Activated CD4-positive, alpha-beta T cell treated with anti-CD3 and anti-CD28 coated beads, Interleukin-2, Interleukin-6, amounts not matched to agents 100 ng/mL and 50 ng/mL, durations not matched to agents 16 hours and 8 hours (primary cell): ENCODE measurements around the gene AARS2.

Source experiments
- DNase-seq: peaks from one replicate; pipeline ENCODE4 v3.0.0-alpha.2; 2020

AARS2 gene

DNA sequence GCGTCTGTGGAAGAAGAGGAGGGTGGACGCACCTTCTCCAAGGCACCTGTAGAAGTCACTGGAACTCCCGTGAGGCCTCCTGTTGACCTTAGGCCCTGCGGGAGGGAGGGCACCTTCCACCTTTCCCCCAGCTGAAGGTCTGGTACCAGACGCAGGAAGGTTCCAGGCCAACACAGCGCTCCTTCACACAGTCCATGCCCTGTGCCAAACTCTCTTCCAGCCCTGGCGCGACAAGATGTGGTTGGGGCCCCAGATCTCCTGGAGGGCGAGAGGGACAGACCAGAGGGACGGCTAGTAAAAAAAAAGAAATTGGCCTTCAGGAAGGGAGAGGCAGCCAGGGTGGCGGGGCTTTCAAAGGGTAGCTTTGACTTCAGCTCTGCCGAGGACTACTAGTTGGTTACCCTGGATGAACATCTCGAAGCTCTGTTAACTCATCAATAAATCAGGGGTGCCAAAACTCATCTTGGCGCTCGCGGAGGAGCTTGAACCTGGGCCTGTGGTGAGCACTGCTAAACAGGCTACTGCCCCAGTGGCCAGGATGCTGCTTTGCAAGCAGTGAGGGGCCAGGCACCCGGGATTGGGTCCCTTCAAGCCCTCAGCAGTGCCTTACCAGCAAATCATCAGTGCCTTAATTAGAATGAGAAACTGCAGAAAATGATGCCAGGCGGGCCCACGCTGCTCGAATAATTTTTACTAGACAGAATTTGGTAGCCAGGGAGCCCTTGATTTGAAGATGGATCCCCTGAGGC, 14.9 kb downstream of the AARS2 start:
- DNase-seq, result no peak

DNA sequence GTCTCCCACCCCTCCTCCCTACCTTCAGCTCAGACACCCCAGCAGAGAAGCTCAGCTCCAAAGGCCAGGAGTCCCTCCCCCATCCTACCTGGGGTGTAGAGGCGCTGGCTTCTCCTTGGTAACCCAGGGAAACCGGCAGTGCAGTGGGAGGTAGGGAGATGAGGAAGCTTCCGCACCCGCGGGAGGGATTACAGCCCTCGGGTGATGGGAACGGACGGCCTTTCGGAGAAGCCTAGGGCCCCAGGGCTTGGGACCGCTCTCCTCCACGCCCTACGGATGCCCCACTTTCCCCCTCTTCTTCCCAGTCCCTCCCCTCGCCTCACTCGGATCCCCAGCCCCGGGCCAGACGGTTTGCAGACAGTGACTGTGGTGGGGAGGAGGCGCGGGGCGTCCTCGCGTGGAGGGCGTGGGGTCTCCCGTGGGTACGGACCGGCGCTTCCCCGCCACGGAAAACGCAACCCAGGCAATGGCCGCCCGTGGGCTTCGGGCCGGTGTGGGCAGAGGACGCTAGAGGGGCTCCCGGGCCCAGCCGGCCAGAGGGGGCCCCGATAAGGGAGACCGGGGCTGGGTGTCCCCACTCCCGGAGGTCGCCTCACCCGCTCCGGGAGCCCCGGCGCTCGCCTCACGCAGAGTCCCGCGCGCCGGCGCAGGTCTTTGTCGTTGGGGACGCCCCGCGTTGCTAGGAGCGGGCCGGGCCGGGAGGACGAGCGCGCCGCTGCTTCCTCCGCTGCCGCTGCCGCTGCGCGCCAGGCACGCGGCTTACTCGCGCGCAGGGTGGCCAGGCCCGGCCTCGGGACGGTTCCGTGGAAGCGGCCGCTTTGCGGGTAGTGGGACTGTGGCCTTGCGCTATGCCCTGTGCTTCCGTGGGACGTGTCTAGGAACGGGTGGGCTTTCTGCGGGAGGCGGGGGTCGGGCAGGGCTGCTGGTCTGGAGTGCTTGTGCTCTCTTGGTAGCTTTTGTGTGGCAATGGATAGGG, 15.8 kb downstream of the AARS2 start:
- peak; percentile 43 for DNase-seq

DNA sequence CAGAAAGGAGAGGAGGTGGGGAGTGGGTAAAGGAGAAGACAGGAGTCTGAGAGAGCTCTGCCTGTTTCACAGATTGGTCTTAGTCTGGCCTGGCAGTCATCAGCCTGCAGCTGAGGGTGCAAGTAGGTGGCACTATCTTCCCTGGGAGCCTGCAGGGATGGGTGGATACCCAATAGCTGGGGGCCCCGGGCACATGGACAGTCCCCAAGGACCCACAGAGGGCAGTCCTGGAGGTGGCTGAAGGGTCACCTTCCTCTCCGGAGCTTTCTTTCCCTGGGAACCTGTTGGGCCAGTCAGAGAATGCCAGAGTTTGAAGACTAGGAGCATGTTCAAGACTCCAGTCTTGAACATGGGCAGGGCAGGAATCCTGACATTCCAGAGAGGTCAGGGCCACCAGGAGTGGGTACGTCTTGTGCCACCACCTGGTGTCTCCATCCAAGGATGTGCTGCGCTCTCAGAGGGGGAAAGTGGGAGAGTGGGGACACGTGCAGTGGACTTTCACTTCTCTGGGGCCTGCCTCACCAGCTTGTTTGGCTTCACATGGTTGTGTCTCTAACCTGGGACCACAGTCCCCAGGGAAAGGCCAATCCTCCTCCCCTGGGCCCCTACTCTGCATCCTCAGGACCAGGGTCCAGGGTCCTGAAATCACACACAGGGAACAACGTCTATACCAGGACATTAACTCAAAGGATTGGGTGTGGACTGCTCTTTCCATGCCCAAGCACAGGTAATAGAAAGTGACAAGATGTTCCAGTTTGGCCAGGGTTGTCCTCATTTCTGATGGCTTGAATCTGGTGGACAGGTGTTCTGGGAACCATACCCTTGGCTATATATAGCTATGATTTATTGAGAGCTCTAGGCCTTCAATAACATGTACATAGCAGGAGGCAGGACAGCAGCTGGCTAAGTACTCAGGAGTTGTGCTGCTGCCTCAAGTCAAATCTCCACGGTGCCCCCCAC, 18.0 kb downstream of the AARS2 start:
- no peak for DNase-seq

DNA sequence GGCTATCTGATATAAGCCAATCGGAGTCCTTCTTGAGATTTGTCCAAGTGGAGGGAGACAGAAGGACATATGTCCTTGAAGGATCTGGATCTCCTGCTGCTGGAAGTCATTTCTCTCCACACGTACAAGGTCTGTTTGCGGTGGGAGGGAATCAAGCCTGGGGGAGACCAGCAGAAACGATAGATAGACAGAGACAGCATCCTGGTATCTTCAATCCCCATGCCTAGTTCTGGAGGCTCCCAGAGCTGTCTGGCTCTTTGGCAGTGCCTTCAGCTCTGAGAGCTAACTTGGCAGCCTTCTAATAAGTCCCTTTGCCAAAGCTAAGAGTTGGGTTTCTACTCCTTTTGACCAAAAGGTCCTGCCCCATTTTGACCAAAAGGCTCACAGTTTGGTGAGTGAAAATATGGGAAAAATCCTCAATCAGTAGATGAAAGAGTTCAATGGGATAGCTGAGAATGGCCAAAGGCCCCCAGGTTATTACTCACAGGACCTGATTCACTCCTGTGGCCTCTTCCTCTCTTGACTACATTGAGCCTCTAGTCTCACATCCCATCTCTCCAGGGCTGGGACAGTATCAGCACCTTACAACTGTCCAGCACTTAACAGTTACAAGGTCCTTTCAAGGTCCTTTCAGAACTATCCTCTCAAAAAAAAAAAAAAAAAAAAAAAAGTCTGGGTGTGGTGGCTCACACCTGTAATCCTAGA, 20.3 kb downstream of the AARS2 start:
- DNase-seq, result no peak

DNA sequence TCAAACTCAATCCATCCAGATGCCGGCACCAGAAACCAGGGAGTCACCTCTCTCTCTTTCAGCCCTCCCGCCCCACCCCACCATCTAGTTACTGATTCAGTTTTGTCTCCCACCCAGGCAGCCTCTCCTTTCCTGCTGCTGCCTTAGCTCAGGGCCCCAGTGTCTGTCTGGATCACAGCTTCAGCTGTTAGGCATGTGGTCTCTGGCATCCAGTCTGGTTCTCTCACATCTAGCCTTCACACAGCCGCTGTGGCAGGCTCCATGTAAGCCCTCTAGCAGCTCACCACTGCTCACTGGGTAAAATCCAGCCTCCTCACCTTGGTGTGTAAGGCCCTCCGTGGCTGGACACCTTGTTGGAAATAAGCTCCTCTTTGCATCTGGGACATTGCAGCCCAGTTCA, 21.3 kb downstream of the AARS2 start:
- no peak for DNase-seq

DNA sequence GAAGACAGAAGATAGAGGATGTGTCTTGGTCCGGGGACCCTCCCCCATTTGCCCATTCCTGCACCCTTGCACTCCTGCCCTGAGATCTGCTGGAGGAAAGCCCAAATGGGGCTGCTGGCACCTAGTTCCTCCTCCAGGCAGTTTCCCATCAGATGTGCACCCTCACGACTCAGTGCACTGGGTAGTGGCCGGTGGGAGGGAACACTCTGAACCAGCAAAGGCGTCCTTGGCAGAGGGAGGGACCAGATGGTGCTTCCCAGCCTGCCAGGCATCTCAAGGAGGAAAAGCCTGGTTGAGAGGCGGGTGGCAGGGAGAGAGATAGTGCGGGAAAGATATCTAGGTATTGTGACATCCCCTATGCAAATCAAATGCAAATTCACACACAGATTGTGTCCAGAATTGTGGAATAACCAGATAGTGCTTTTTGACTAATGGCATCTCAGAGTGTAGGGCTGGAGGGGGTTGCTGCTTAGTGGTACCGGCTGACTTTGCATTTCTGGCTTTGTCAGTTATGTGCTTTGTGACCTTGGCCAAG, 23.4 kb downstream of the AARS2 start:
- no peak for DNase-seq

DNA sequence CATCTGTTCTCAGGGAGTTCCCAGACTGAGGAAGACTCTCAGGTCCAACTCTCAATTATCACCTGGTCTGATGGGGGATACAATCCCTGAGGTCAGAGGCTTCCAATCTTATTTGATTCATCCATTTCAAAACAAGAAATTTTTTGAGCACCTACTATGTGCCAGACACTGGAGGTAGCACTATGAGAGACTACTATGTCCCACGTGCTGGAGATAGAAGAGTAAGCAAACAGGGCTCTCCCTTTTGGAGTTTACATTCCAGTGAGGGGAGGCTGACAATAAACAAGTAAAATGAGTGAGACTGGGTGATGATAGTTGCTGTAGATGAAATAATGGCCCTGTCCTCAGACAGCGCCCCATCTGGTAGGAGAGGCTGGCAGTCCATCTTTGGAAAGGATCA, 26.4 kb downstream of the AARS2 start:
- no peak for DNase-seq

DNA sequence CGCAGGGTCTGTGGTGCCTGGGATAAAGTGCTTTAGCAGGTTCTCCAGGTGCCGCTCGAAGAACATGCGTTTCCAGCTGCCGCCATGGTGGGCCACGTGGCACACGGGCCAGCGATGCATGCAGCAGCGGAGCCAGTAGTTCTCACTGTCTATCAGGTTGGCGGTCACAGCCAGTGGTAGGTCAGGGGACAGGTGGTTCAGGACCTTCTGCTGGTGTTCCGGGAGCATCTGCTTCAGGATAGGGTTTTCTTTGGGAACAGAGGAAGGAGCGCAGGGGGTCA, 26.9 kb downstream of the AARS2 start:
- DNase-seq, result no peak

DNA sequence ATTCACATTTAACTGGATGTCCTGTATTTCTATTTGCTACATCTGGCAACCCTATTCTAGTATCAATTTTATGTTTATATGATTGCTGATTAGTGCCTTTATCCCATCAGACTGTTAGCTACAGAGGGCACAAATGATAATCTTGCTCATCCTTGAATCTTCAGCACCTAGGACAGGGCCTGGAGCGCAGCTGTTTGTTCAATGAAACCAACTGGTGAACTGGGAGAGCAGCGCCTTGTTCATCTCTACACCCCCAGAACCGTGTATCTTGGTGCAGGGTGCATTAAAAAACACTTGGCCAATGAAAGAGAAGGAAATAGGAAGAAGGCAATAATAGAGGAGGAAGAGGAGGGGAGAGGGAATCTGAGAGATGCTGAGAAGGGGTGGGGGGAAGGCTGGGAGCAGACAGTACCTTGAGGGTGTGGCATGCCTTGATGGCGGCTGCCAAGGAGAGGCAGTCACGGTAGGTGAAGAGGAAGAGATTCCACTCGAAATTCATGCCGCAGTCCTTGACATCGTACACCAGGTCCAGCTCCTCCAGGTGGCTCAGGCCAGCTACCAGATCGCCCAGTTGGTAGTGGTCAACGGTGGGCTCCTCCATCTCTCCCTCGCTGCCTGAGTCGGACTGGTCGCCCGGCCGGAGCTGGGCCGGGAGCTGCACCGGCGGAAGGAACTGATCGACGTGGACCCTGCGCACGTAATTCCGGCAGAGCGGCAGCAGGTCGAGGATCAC, 27.4 kb downstream of the AARS2 start:
- no peak for DNase-seq

DNA sequence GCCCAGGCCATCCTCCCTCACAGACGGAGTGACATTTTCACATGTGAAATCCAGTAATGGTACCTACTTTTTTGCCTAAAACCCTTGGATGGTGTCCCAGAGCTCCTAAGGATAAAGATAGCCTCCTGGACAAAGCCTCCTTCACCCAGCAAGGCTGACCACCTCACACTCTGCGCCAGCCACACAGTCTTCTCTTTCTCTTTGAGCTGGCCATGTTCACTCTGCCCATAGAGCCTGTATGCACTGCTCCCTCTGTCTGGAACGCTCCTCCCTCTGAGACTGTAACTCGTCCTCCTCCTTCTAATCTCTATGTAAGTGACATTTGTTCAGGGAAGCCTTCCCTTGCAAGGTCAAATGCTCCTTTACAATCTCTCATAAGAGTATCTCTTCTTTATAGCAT, 28.3 kb downstream of the AARS2 start:
- DNase-seq, result no peak

DNA sequence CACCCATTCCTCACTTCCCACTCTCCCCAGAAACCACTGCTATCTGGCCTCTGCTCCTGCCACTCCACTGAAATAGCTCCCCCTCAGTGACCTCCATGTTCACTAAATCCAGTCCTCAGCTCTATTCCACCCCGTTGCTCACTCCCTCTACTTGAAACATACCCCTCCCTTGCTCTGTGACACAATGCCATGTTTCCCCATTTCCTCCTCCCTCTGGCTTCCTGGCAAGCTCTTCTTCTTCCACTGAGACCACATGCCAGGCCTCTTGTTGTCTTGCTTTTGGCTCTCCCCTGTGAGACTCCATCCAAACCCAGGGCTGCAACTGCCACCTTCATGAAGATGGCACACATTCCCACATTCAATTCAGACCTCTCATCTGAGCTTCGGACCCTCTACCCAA, 29.0 kb downstream of the AARS2 start:
- DNase-seq, result no peak

DNA sequence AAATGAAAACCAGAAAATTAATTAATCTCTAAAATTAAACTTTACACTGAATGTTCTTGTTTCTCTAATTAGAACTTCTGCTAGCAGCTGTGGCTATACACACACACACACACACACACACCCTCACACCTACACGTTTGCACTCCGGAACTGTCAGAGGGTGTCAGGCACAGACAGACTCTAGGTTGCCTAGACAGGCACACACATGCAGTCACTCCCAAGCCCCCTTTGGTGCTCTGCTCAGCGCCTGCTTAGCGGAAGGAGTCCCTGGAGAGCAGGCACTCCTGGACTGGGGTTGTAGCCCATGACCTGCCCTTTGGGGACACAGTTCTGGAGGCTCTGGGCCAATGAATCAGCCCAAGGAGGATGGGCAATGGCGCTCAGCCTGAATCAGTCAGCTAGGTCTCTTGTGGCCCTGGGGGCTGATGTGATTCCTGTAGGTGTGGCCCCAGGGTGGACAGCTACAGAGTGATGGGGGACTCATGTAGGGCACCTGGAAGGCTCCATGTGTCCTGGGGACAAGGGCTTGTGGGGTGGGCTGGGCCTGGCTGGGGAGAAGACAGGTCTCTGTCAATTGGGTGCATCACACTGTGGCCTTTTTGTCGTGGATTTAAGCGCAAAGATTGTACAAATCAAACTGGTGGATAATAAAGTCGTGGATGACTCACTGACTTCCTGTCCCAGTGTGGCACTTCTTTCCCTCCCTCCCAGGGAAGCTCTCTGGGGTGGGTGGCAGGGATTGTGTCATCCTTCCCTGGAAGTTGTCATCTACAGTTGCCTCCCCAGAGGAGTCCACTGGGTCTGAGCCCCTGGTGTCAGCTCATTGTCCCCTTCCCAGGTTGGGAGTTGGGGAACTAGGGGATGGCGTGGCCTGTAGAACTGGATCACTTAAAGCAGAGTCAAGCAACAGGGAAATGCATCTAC, 34.1 kb downstream of the AARS2 start:
- no peak for DNase-seq

DNA sequence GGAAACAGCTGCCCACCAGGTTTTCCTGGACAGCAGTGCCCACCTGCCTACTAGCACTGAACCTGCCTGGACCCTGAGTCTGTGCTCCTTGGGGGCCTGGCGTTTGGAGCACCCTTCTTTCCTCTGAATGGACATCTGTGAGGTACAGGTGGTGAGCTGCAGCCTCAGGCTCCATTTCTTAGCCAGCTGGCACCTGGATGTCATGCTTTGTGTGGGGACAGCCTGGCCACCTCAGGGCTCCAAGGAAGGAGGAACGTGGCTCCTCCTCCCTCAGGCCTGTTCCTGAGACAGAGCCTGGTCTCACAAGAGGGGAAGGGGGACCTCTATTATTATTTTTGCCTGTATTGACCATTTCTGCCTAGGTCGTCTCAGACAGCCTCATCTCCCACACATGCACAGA, 34.8 kb downstream of the AARS2 start:
- DNase-seq, result no peak

DNA sequence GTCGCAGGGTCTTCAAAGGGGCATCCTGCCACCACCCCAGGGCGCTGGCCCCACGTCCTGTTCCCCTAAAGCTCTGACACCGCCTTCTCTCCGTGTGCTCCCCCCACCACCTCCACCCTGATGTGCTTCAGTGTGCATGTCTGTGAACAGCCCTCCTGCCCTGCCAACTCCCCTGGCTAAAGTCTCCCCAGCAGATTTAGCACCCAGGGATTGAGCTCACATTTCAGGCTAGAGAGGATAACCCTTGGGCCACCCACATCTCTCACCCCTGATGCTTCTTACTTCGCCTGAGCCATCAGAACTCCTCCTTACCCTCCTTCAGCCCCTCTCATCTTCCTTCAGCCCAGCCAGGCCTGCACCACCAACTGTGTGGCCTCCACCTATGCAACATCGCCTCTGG, 35.4 kb downstream of the AARS2 start:
- DNase-seq, result no peak

DNA sequence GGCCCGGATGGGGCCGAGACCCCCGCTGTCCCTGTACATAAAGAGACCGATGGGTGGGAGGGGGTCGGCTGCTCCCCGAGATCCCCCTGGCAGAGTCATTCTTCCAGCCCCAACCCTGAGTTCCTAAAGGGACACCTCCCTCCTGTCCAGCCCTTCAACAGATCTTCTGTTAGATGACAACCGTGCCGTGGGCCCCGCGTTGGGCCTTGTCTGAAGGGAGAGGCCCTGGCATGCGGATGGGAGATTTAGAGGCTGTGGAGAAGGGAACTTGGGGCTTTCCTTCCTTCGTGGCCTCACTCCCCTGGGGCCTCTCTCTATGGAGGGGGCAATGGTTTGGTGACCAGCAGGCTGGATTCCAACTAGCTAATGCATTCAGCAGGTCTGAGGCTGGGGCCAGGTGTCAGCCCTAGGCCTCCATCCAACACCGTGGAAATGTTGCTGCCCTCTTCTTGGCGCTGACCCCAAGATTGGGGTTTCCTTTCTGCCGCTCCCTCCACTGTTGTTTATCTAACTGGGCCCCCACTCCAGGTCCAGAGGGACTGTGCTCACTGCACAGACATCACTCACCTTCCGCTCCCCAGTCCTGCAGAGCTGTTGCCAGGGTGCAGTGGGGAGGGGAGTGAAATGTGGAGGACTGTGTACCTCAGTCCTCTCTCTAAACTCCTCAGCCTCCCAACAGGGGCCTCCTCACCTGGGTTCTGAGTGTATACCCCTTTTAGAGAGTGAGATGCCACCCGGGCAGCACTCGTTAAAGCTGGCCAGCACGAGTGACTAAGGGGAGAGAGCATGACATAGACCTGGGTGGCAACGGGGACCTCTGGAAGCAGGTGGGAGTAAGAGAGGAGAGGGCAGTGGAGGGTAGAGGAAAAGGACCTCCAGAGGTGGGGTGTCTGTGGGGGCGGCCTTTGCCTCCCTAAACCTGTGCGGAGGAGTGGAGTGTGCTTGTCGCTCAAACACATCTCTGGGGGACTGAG, 36.2 kb downstream of the AARS2 start:
- DNase-seq, result no peak

DNA sequence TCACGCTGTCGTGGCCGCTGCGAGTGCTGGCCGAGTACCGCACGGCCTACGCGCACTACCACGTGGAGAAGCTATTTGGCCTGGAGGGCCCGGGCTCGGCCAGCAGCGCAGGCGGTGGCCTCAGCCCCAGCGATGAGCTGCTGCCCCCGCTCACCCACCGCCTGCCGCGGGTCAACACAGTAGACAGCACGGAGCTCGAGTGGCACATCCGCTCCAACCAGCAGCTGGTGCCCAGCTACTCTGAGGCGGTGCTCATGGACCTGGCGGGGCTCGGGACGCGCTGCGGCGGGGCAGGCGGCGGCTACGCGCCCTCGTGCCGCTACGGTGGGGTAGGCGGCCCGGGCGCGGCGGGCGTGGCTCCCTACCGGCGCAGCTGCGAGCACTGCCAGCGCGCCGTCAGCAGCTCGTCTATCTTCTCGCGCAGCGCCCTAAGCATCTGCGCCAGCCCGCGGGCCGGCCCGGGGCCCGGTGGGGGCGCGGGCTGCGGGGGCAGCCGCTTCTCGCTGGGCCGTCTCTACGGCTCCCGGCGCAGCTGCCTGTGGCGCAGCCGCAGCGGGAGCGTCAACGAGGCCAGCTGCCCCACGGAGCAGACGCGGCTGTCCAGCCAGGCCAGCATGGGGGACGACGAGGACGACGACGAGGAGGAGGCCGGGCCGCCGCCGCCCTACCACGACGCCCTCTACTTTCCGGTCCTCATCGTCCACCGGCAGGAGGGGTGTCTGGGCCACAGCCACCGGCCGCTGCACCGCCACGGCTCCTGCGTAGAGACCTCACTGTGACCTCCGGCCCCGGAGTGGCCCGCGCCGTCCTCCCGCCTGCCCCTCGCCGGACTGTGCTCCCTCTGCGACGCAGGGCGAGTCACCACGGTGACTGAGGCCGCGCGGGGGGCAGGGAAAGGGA, 37.1 kb downstream of the AARS2 start:
- no peak for DNase-seq

DNA sequence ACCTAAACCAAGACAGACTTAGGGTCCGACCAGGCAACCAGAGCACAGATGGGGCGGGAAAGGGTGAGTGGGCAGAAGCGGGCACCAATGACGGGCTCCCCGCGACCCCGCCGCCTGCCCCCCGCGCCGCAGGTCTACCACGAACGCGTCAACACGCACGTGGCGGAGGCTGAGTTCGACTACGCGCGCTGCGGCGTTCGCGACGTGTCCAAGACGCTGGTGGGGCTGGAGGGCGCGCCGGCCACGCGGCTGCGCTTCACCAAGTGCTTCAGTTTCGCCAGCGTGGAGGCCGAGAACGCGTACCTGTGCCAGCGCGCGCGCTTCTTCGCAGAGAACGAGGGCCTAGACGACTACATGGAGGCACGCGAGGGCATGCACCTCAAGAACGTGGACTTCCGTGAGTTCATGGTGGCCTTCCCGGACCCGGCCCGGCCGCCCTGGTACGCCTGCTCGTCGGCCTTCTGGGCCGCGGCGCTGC, 37.8 kb downstream of the AARS2 start:
- no peak for DNase-seq

DNA sequence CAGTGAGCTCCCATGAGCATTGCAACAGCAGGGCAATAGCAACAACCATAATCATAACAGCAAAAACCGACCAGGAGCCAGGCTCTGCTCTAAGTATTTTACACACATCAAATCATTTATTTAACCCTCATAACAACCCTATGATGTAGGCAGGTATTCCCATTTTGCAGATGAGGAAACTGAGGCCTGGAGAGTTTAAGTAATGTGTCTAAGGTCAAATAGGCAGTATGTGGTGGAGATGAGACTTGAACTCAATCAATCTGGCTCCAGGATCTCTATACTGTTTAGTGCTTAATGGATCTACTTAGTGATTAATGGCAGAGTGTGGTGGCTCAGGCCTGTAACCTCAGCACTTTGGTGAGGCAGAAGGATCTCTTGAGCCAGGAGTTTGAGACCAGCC, 39.5 kb downstream of the AARS2 start:
- no peak for DNase-seq
